ENCODE results near the gene MORN5. TPM values are rescaled to one million over a fixed set of nuclear protein-coding genes. Genes with fewer than 3 reads are reported as not detected.
A peak's percentile ranks its signal among the peaks of the same experiment; 100 is the strongest.

The MORN5 gene
- total and polyA plus RNA-seq, 9 of the 15 experiments (the other 6 are each of a cell fraction or from before 2014, with no cell fraction given) = not detected

- no peak for TF ChIP-seq ZNF165 (CRISPR knock-in tag; IDR thresholded peaks at IDR 0.05; ENCODE audit: borderline replicate concordance)
- TF ChIP-seq ZNF436 (CRISPR knock-in tag; IDR thresholded peaks at IDR 0.05) = no peak
- no peak for TF ChIP-seq FOXJ2 (tag; IDR thresholded peaks at IDR 0.05)
- TF ChIP-seq EP400 (IDR thresholded peaks at IDR 0.05) = peak; percentile 93
- TF ChIP-seq RCOR1 (IDR thresholded peaks at IDR 0.05; ENCODE audit: borderline replicate concordance in 1 of 2, low read depth in 2 of 2, low read length in 2 of 2) = no peak
- no peak for TF ChIP-seq ZNF695 (CRISPR knock-in tag; IDR thresholded peaks at IDR 0.05)
- no peak for TF ChIP-seq ZKSCAN1 (IDR thresholded peaks at IDR 0.05; ENCODE audit: low read depth, low read length)
- no peak for TF ChIP-seq HCFC1 (IDR thresholded peaks at IDR 0.05; ENCODE audit: low read depth, low read length)
- TF ChIP-seq ZNF699 (CRISPR knock-in tag; IDR thresholded peaks at IDR 0.05; ENCODE audit: insufficient replicate concordance) = no peak
- peak; percentile 38 for TF ChIP-seq ZFX (CRISPR knock-in tag; IDR thresholded peaks at IDR 0.05)
- TF ChIP-seq ZNF12 (CRISPR knock-in tag; IDR thresholded peaks at IDR 0.05) = no peak
- no peak for TF ChIP-seq IFI16 (CRISPR knock-in tag; IDR thresholded peaks at IDR 0.05)
- no peak for TF ChIP-seq NR4A1 (CRISPR knock-in tag; IDR thresholded peaks at IDR 0.05)
- TF ChIP-seq NR4A1 (tag; IDR thresholded peaks at IDR 0.05) = 0 out of 2 replicates have a peak, but pooled peaks have one; percentile 69
- no peak for TF ChIP-seq U2AF2 (optimal IDR thresholded peaks at IDR 0.05; ENCODE audit: low read depth, low read length)
- no peak for TF ChIP-seq ZNF23 (CRISPR knock-in tag; IDR thresholded peaks at IDR 0.05)
- no peak for TF ChIP-seq ZNF717 (CRISPR knock-in tag; IDR thresholded peaks at IDR 0.05)
- TF ChIP-seq FOXA1 (IDR thresholded peaks at IDR 0.05; ENCODE audit: borderline replicate concordance) = no peak
- TF ChIP-seq HEY1 (CRISPR knock-in tag; IDR thresholded peaks at IDR 0.05; ENCODE audit: borderline replicate concordance) = no peak
- TF ChIP-seq, protein P1, sequence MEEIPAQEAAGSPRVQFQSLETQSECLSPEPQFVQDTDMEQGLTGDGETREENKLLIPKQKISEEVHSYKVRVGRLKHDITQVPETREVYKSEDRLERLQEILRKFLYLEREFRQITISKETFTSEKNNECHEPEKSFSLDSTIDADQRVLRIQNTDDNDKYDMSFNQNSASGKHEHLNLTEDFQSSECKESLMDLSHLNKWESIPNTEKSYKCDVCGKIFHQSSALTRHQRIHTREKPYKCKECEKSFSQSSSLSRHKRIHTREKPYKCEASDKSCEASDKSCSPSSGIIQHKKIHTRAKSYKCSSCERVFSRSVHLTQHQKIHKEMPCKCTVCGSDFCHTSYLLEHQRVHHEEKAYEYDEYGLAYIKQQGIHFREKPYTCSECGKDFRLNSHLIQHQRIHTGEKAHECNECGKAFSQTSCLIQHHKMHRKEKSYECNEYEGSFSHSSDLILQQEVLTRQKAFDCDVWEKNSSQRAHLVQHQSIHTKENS (CRISPR knock-in tag; IDR thresholded peaks at IDR 0.05) = no peak
- TF ChIP-seq SMARCE1 (IDR thresholded peaks at IDR 0.05) = no peak
- TF ChIP-seq, protein P2, sequence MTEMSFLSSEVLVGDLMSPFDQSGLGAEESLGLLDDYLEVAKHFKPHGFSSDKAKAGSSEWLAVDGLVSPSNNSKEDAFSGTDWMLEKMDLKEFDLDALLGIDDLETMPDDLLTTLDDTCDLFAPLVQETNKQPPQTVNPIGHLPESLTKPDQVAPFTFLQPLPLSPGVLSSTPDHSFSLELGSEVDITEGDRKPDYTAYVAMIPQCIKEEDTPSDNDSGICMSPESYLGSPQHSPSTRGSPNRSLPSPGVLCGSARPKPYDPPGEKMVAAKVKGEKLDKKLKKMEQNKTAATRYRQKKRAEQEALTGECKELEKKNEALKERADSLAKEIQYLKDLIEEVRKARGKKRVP (CRISPR knock-in tag; IDR thresholded peaks at IDR 0.05) = no peak
- TF ChIP-seq ZNF707 (CRISPR knock-in tag; conservative IDR thresholded peaks at IDR 0.05) = no peak
- no peak for TF ChIP-seq HDAC3 (IDR thresholded peaks at IDR 0.05; ENCODE audit: borderline replicate concordance, partially characterized antibody)
- TF ChIP-seq GATA2 (CRISPR knock-in tag; IDR thresholded peaks at IDR 0.05) = no peak
- TF ChIP-seq DIDO1 (tag; IDR thresholded peaks at IDR 0.05; ENCODE audit: low read depth) = no peak
- no peak for TF ChIP-seq STAT5B (CRISPR knock-in tag; IDR thresholded peaks at IDR 0.05)
- no peak for TF ChIP-seq CBX2 (IDR thresholded peaks at IDR 0.05; ENCODE audit: insufficient read depth, low read length, poor library complexity, severe bottlenecking)
- TF ChIP-seq HNRNPH1 (optimal IDR thresholded peaks at IDR 0.05; ENCODE audit: low read depth, low read length) = no peak
- no peak for TF ChIP-seq NR2C2 (CRISPR knock-in tag; IDR thresholded peaks at IDR 0.05)
- no peak; the same call in 1 of the 2 replicates for TF ChIP-seq NR2C2 (tag; IDR thresholded peaks at IDR 0.05)
Measured at GRCh38 chr9:122213589-122214413, 54.1 kb downstream of the MORN5 start (continued).

Measured in K562 (cell line).